Mucosa of descending colon (tissue), 3 donors: ENCODE results near the gene KAZN. TPM values are rescaled to one million over a fixed set of nuclear protein-coding genes. Genes with fewer than 3 reads are reported as not detected.

Experiments used
- ATAC-seq: fragments of 200-7000 bp; cut with Tn5 transposase; one replicate; pipeline ENCODE4 v1.9.1; 2020; ENCODE audit warnings: mild to moderate bottlenecking, moderate library complexity
- DNase-seq, 3 donors: peaks; one replicate each; pipeline ENCODE4 v3.0.0-alpha.2; 2020
- H3K36me3 ChIP-seq: fragments of 200-600 bp; one replicate; pipeline ENCODE4 v1.8.0; 2021; ENCODE audit warnings: low read depth, mild to moderate bottlenecking
- H3K4me1 ChIP-seq: fragments of 200-600 bp; one replicate; pipeline ENCODE4 v1.8.0; 2021; ENCODE audit warnings: low read depth, mild to moderate bottlenecking
- H3K4me3 ChIP-seq: fragments of 200-600 bp; one replicate; pipeline ENCODE4 v1.8.0; 2021; ENCODE audit warnings: mild to moderate bottlenecking
- H3K9me3 ChIP-seq: fragments of 200-600 bp; one replicate; pipeline ENCODE4 v1.8.0; 2021; ENCODE audit warnings: mild to moderate bottlenecking
- intact Hi-C, 2 donors: fragments of 100-400 bp; cut with DNase I in 1 of 2; cut with micrococcal nuclease in 1 of 2; formaldehyde crosslinking; loops; one replicate each; pipeline versions ENCODE4 v1.11.0 to v1.11.1; 2022; cut with DNase I, micrococcal nuclease
- total RNA-seq, 3 donors: library from RNA; stranded (reverse); fragmentation: NEBNext Ultra II Directional in 2 of 3; extraction: Animal tissue kit (Norgen Biotek cat#: 25700) in 2 of 3; gene quantifications; one replicate each; pipeline versions ENCODE4 v1.2.1 to v1.2.4, GENCODE V29; 2021 to 2023
- TF ChIP-seq, protein P1 (sequence below): fragments of 200-600 bp; IDR thresholded peaks from one replicate; pipeline ENCODE4 v1.8.0; 2022; ENCODE audit warnings: antibody characterized with exemption, mild to moderate bottlenecking
- donor health status: DM: no; HTN: no; CAD: no; lungs with moderate emphysema.
- donor health status: DM: no; HTN: no; CAD: no.
- donor health status: DM: no; HTN: yes; CAD: no.

The KAZN gene
- total RNA-seq, 3 donors from 2014 or later, result 9.7 to 21.9 (median 15.8) TPM

DNA sequence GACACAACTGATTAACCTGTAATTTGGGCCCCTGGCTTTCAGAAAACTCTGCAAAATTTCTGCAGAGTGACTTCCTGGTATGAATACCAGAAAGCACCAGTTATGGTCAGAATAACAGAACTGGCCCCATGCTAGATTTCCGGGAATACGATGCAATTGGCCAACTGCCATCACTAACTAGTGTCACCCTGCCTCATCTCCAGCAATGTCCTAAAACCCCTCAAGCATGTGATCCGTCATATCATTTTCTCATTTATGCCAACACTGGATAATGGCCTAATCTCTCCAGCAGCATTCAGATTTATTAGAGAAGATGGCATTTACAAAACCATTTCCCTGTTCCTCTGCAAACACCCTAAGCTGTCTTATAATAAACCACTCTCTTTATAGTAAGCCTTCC, 15.4 kb downstream of the KAZN start:
- Histone ChIP-seq H3K4me3 (no peak overlapping the region), H3K9me3 (no peaks in the 10 kb centered on the region), H3K36me3 (no peaks in the 10 kb centered on the region), H3K4me1 (no peaks in the 10 kb centered on the region)
- TF ChIP-seq, protein P1, sequence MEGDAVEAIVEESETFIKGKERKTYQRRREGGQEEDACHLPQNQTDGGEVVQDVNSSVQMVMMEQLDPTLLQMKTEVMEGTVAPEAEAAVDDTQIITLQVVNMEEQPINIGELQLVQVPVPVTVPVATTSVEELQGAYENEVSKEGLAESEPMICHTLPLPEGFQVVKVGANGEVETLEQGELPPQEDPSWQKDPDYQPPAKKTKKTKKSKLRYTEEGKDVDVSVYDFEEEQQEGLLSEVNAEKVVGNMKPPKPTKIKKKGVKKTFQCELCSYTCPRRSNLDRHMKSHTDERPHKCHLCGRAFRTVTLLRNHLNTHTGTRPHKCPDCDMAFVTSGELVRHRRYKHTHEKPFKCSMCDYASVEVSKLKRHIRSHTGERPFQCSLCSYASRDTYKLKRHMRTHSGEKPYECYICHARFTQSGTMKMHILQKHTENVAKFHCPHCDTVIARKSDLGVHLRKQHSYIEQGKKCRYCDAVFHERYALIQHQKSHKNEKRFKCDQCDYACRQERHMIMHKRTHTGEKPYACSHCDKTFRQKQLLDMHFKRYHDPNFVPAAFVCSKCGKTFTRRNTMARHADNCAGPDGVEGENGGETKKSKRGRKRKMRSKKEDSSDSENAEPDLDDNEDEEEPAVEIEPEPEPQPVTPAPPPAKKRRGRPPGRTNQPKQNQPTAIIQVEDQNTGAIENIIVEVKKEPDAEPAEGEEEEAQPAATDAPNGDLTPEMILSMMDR, result no peak
- ATAC-seq, result no peak
- intact Hi-C loops, result no loop called here
- DNase-seq, result no peak

DNA sequence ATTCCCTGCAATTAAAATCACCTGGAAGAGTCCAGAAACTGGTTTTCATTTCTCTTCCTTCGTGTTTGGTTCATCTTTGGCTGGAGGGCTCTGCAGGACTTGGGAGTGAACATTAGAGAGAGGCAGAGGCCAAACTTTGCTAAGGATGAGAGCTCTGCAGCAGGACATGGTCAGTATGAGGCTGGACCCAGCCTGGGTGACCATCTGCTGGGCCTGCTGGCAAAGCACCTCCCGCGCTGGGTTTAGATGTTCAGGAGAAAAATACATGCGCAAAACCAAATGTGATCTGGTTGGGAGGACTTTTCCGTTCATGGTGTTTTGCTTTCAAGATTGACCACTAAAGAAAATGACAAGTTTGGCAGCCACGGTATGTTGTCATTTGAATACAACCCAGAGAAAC, 15.9 kb downstream of the KAZN start:
- H3K9me3 ChIP-seq, result no peaks in the 10 kb centered on the region
- no peaks in the 10 kb centered on the region for H3K36me3 ChIP-seq
- no peaks in the 10 kb centered on the region for H3K4me1 ChIP-seq
- ATAC-seq (no peak), DNase-seq (no peak)
- intact Hi-C loops, result no loop called here
- TF ChIP-seq, protein P1, result no peak
- no peak overlapping the region for H3K4me3 ChIP-seq

DNA sequence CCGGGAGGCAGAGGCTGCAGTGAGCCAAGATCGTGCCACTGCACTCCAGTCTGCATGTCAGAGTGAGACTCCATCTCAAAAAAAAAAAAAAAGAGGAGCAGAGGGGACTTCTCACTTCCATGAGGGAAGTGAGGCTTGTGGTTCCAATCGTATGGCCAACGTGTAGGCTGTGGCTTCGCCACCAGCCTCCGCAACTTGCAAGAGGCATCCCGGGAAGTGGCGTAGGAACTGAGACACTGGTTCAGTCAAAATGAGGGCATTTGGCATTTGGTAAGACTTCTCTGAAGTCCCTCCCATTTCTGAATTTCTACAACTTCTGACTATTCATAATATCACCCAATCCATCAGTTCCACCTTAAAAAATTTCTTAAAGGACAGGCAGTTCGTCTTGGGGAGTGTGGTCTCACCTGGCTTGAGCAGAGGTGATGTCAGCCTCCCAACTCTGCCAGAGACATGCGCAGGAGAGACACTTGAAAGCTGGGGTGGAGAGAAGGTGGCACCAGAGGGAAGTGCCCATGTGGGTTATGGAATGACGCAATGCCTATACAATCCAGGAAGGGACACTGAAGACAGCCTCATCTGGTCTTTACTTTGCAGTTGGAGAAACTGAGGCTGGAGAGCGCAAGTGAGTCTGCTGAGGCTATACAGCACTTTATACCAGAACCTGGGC, 17.2 kb downstream of the KAZN start:
- DNase-seq (no peak), ATAC-seq (no peak)
- TF ChIP-seq, protein P1, result no peak
- intact Hi-C loops, result no loop called here
- no peak overlapping the region for H3K4me3 ChIP-seq
- no peaks in the 10 kb centered on the region for H3K9me3 ChIP-seq
- no peaks in the 10 kb centered on the region for H3K4me1 ChIP-seq
- no peaks in the 10 kb centered on the region for H3K36me3 ChIP-seq

DNA sequence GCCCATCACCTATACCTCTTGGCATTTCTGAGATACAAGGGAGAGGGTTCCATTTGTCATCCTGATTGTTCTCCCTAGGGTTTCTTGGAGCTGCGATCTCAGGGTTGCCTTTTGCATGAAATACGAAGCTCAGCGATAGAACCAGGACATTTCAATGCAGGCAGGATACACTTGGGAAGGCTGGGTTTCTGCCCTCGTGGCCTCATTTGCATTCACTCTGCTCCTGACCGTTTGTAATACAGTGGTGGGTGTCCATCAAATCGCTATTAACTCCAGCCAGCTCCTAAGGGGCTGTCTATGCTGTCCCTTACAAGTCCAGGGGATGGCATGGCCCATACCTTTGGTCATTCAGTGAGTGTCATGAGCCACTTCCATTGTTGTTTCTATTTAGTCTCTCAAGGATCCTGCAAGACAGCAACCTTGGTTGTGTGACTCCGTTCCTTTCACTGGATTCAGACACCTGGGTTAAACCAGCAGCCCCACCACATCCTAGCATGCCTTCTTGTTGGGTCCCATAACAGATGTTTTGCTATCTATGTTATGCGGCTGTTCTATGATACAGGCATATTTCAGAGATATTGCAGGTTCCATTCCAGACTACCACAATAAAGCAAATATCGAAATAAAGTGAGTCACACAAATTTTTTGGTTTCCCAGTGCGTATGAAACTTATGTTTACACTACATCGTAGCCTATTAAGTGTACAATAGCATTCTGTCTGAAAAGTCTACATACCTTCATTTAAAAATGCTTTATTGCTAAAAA, 18.3 kb downstream of the KAZN start:
- TF ChIP-seq, protein P1, result no peak
- ATAC-seq (no peak), DNase-seq (no peak)
- H3K9me3 ChIP-seq, result no peaks in the 10 kb centered on the region
- intact Hi-C loops, result no loop called here
- H3K4me1 ChIP-seq, result no peaks in the 10 kb centered on the region
- no peaks in the 10 kb centered on the region for H3K36me3 ChIP-seq
- H3K4me3 ChIP-seq, result no peak overlapping the region

DNA sequence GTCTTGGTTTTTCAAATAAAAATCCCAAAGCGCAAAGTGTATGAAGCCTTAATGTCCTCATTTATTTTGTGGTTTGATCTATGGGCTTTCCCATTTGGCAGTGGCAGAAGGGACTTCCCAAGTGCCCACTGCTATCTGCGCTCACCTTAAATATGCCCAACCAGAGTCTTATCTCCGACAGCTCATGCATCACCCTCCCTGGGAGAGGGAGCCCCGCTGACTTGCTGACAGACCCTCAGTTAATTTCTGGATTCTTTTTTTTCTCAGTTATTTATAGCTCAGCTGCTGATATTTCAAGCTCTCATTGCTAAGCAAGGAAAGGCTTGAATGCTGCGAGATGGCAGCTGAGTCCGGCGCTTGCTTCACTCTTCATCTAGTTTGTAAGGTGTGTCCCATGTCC, 19.3 kb downstream of the KAZN start:
- TF ChIP-seq, protein P1, result no peak
- ATAC-seq, result no peak
- Histone ChIP-seq H3K36me3 (no peaks in the 10 kb centered on the region), H3K9me3 (no peaks in the 10 kb centered on the region), H3K4me3 (no peak overlapping the region), H3K4me1 (no peaks in the 10 kb centered on the region)
- no peak for DNase-seq
- intact Hi-C loops, result no loop called here
